Measurements from ENCODE around the gene OLA1. TPM values are rescaled to one million over a fixed set of nuclear protein-coding genes. Genes with fewer than 3 reads are reported as not detected.
A peak's percentile ranks its signal among the peaks of the same experiment; 100 is the strongest.

Gene OLA1
- total RNA-seq, 1 experiment from 2014 or later = 182 TPM

DNA sequence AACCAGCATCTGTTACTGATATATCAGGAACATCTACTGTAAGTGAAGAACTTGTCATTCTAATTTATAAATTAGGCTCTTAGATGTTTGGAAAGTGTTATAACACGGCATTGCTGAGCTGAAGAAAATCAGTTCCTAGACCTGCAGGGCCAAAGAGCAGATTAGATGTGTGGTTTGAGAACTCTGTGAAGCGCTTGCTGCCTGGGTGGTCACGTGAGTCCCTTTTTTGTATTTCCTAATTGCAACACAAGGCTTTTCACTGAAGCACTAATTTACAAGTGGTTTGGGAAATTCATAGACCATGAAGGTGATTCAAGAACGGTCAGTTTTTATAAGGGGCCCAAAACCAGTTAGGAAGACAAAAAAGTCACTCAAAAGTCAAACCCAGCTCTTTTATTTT lies 176.3 kb downstream of the OLA1 start:
- Histone ChIP-seq H3K9ac (ENCODE audit: low read length) (no peak overlapping the region), H3K27me3 (ENCODE audit: low read length) (no peaks in the 10 kb centered on the region), H3K9me2 (replicated peaks; ENCODE audit: low read length) (no peaks in the 10 kb centered on the region), H3K4me2 (ENCODE audit: low read length) (no peak overlapping the region), H3K4me1 (ENCODE audit: insufficient read depth, low read length) (no peaks in the 10 kb centered on the region), H3F3A (ENCODE audit: low read length, unreplicated experiment) (no peaks in the 10 kb centered on the region), H3K27ac (ENCODE audit: low read length) (no peak overlapping the region), H4K20me1 (ENCODE audit: low read length) (no peaks in the 10 kb centered on the region), H3K4me3 (ENCODE audit: low read length) (no peak overlapping the region), H3K36me3 (ENCODE audit: low read depth, low read length) (peaks cover 18% of the 10 kb centered on the region; the same call in 1 of the 2 replicates), H2AFZ (ENCODE audit: low read length) (no peak overlapping the region), H3K79me2 (ENCODE audit: low read length) (no peaks in the 10 kb centered on the region), H3K9me3 (ENCODE audit: low read length) (no peaks in the 10 kb centered on the region)
- intact Hi-C loops (cut with micrococcal nuclease) = no loop called here
- no peak for DNase-seq
- ATAC-seq = no peak
- BruUV-seq (replicated peaks) = no TSS peak
- ChIA-PET CTCF (no interaction called here), POLR2A (ENCODE audit: unreplicated experiment) (interaction anchor here (0.6 kb wide), 1 partner anchor 234 kb away, joined by 5 read pairs; no protein-coding TSS in a partner anchor)
- TF ChIP-seq EZH2 (IDR thresholded peaks at IDR 0.05; ENCODE audit: low read length, unreplicated experiment) (no peak), EZH2phosphoT487 (IDR thresholded peaks at IDR 0.05; ENCODE audit: borderline replicate concordance, low read length) (no peak)

DNA sequence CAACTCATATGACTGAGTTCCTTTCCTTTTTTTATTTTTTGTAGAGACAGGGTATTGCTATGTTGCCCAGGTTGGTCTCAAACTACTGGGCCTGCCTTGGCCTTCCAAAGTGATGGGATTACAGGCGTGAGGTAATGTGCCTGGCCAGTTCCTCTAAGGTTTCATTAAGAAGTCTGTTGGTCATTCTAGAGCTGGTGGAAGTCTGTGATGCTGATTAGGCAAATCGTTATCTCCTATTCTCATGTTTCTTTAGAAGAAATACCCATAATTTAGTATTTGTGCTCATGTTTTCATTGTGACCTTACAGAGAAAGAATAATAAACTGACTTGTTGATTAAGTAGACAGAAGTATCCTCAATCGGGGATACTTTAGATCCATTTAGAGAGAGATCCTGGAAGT lies 177.0 kb downstream of the OLA1 start:
- Histone ChIP-seq H3K4me3 (ENCODE audit: low read length) (no peak overlapping the region), H3K79me2 (ENCODE audit: low read length) (no peaks in the 10 kb centered on the region), H3K27ac (ENCODE audit: low read length) (no peak overlapping the region), H3K9me2 (replicated peaks; ENCODE audit: low read length) (no peaks in the 10 kb centered on the region), H3K9ac (ENCODE audit: low read length) (no peak overlapping the region), H3F3A (ENCODE audit: low read length, unreplicated experiment) (no peaks in the 10 kb centered on the region), H4K20me1 (ENCODE audit: low read length) (no peaks in the 10 kb centered on the region), H3K9me3 (ENCODE audit: low read length) (no peaks in the 10 kb centered on the region), H3K36me3 (ENCODE audit: low read depth, low read length) (peaks cover 18% of the 10 kb centered on the region; the same call in 1 of the 2 replicates), H2AFZ (ENCODE audit: low read length) (no peak overlapping the region), H3K27me3 (ENCODE audit: low read length) (no peaks in the 10 kb centered on the region), H3K4me2 (ENCODE audit: low read length) (no peak overlapping the region), H3K4me1 (ENCODE audit: insufficient read depth, low read length) (no peaks in the 10 kb centered on the region)
- DNase-seq (no peak), ATAC-seq (no peak)
- BruUV-seq (replicated peaks) = no TSS peak
- ChIA-PET CTCF (no interaction called here), POLR2A (ENCODE audit: unreplicated experiment) (no interaction called here)
- TF ChIP-seq EZH2 (IDR thresholded peaks at IDR 0.05; ENCODE audit: low read length, unreplicated experiment) (no peak), EZH2phosphoT487 (IDR thresholded peaks at IDR 0.05; ENCODE audit: borderline replicate concordance, low read length) (no peak)
- TF ChIP-seq, protein P1, sequence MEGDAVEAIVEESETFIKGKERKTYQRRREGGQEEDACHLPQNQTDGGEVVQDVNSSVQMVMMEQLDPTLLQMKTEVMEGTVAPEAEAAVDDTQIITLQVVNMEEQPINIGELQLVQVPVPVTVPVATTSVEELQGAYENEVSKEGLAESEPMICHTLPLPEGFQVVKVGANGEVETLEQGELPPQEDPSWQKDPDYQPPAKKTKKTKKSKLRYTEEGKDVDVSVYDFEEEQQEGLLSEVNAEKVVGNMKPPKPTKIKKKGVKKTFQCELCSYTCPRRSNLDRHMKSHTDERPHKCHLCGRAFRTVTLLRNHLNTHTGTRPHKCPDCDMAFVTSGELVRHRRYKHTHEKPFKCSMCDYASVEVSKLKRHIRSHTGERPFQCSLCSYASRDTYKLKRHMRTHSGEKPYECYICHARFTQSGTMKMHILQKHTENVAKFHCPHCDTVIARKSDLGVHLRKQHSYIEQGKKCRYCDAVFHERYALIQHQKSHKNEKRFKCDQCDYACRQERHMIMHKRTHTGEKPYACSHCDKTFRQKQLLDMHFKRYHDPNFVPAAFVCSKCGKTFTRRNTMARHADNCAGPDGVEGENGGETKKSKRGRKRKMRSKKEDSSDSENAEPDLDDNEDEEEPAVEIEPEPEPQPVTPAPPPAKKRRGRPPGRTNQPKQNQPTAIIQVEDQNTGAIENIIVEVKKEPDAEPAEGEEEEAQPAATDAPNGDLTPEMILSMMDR (conservative IDR thresholded peaks at IDR 0.05; ENCODE audit: low read depth, low read length) = no peak
- intact Hi-C loops (cut with micrococcal nuclease) = no loop called here

DNA sequence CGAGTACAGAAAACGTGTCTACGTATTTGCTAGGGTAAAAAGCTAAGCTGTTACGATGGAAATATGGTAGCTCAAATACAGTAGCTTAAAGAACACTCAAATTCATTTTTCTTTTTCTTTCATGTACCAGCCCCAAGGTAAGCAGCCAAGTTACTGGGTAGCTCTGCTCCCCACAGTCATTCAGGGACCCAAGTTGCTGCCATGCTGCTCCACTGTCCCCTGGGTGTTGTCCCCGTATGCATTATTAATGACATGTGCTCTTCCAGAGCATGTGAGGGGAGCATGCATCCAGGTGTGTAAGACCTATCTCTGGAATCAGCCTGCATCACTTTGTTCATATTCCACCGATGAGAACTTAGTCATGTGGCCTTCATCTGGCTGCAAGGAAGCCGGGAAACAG lies 178.1 kb downstream of the OLA1 start:
- Histone ChIP-seq H3F3A (ENCODE audit: low read length, unreplicated experiment) (no peaks in the 10 kb centered on the region), H3K79me2 (ENCODE audit: low read length) (no peaks in the 10 kb centered on the region), H3K4me3 (ENCODE audit: low read length) (no peak overlapping the region), H4K20me1 (ENCODE audit: low read length) (no peaks in the 10 kb centered on the region), H3K36me3 (ENCODE audit: low read depth, low read length) (peaks cover 9% of the 10 kb centered on the region; the same call in 1 of the 2 replicates), H2AFZ (ENCODE audit: low read length) (no peak overlapping the region), H3K9ac (ENCODE audit: low read length) (no peak overlapping the region), H3K27ac (ENCODE audit: low read length) (no peak overlapping the region), H3K4me1 (ENCODE audit: insufficient read depth, low read length) (no peaks in the 10 kb centered on the region), H3K9me2 (replicated peaks; ENCODE audit: low read length) (no peaks in the 10 kb centered on the region), H3K9me3 (ENCODE audit: low read length) (no peaks in the 10 kb centered on the region), H3K27me3 (ENCODE audit: low read length) (no peaks in the 10 kb centered on the region), H3K4me2 (ENCODE audit: low read length) (no peak overlapping the region)
- intact Hi-C loops (cut with micrococcal nuclease) = no loop called here
- POLR2A ChIA-PET (ENCODE audit: unreplicated experiment) = no interaction called here
- DNase-seq (no peak), ATAC-seq (no peak)
- TF ChIP-seq EZH2phosphoT487 (IDR thresholded peaks at IDR 0.05; ENCODE audit: borderline replicate concordance, low read length) = no peak
- TF ChIP-seq, protein P1 (conservative IDR thresholded peaks at IDR 0.05; ENCODE audit: low read depth, low read length) = no peak
- no peak for TF ChIP-seq EZH2 (IDR thresholded peaks at IDR 0.05; ENCODE audit: low read length, unreplicated experiment)
- CTCF ChIA-PET = no interaction called here
- BruUV-seq (replicated peaks) = TSS peak; percentile 0

Measured in PC-3 (cell line).